Upper lobe of right lung (tissue), 1 donor: ENCODE data around the gene CABLES1. TPM values are rescaled to one million over a fixed set of nuclear protein-coding genes. Genes with fewer than 3 reads are reported as not detected.
A peak's percentile ranks its signal among the peaks of the same experiment; 100 is the strongest.

Experiments
- ATAC-seq: fragments of 200-7000 bp; cut with Tn5 transposase; one replicate; pipeline ENCODE4 v1.9.1; 2020; ENCODE audit warnings: mild to moderate bottlenecking, moderate library complexity
- DNase-seq: peaks from one replicate; pipeline ENCODE4 v3.0.0-alpha.2; 2020
- H3K27ac ChIP-seq: fragments of 200-600 bp; one replicate; pipeline ENCODE4 v1.8.0; 2022
- H3K27me3 ChIP-seq: fragments of 200-600 bp; one replicate; pipeline ENCODE4 v1.8.0; 2022; ENCODE audit warnings: mild to moderate bottlenecking
- H3K36me3 ChIP-seq: fragments of 200-600 bp; one replicate; pipeline ENCODE4 v1.8.0; 2022
- H3K4me1 ChIP-seq: fragments of 200-600 bp; one replicate; pipeline ENCODE4 v1.8.0; 2022
- H3K4me3 ChIP-seq: fragments of 200-600 bp; one replicate; pipeline ENCODE4 v1.8.0; 2022; ENCODE audit warnings: mild to moderate bottlenecking
- H3K9me3 ChIP-seq: fragments of 200-600 bp; one replicate; pipeline ENCODE4 v1.8.0; 2022
- CTCF ChIP-seq: fragments of 200-600 bp; IDR thresholded peaks from one replicate; pipeline ENCODE4 v1.8.0; 2022; ENCODE audit warnings: antibody characterized with exemption
- intact Hi-C: fragments of 100-400 bp; cut with DNase I; formaldehyde crosslinking; loops from one replicate; pipeline ENCODE4 v1.11.0; 2022
- total RNA-seq: library from RNA; stranded (reverse); fragmentation: NEBNext Ultra II Directional; extraction: Animal tissue kit (Norgen Biotek cat#: 25700); gene quantifications from one replicate; pipeline ENCODE4 v1.2.1, GENCODE V29; 2021
- donor health status: DM: no; HTN: yes; CAD: no; lungs with severe emphysema.

The CABLES1 gene
- total RNA-seq, 1 donor from 2014 or later, result 39.5 TPM

- Histone ChIP-seq H3K36me3 (no peaks in the 10 kb centered on the region), H3K27ac (no peak overlapping the region), H3K4me3 (no peak overlapping the region), H3K27me3 (no peaks in the 10 kb centered on the region), H3K4me1 (no peaks in the 10 kb centered on the region), H3K9me3 (no peaks in the 10 kb centered on the region)
- no peak for TF ChIP-seq CTCF
- intact Hi-C loops, result no loop called here
- DNase-seq, result no peak
- peak; percentile 72 for ATAC-seq
Observed at GRCh38 chr18:23170137-23170536, 34.9 kb downstream of the CABLES1 start.

GRCh38 chr18:23171581-23172156 lies 36.4 kb downstream of the CABLES1 start:
- H3K36me3 ChIP-seq, result no peaks in the 10 kb centered on the region
- ATAC-seq, result no peak
- H3K4me1 ChIP-seq, result no peaks in the 10 kb centered on the region
- no peaks in the 10 kb centered on the region for H3K9me3 ChIP-seq
- DNase-seq, result no peak
- H3K27me3 ChIP-seq, result no peaks in the 10 kb centered on the region
- no peak overlapping the region for H3K27ac ChIP-seq
- no peak overlapping the region for H3K4me3 ChIP-seq
- intact Hi-C loops, result no loop called here
- no peak for TF ChIP-seq CTCF

GRCh38 chr18:23172591-23173380 lies 37.5 kb downstream of the CABLES1 start:
- no peak overlapping the region for H3K4me3 ChIP-seq
- ATAC-seq, result no peak
- no peak overlapping the region for H3K27ac ChIP-seq
- DNase-seq, result no peak
- no peaks in the 10 kb centered on the region for H3K9me3 ChIP-seq
- no peaks in the 10 kb centered on the region for H3K36me3 ChIP-seq
- no peak for TF ChIP-seq CTCF
- intact Hi-C loops, result no loop called here
- H3K4me1 ChIP-seq, result peaks cover 2% of the 10 kb centered on the region
- H3K27me3 ChIP-seq, result no peaks in the 10 kb centered on the region

GRCh38 chr18:23173912-23174311 lies 38.6 kb downstream of the CABLES1 start:
- H3K36me3 ChIP-seq, result no peaks in the 10 kb centered on the region
- H3K4me3 ChIP-seq, result no peak overlapping the region
- H3K27me3 ChIP-seq, result no peaks in the 10 kb centered on the region
- H3K9me3 ChIP-seq, result no peaks in the 10 kb centered on the region
- no peak overlapping the region for H3K27ac ChIP-seq
- TF ChIP-seq CTCF, result no peak
- DNase-seq (no peak), ATAC-seq (no peak)
- H3K4me1 ChIP-seq, result peaks cover 9% of the 10 kb centered on the region
- intact Hi-C loops, result no loop called here

- TF ChIP-seq CTCF, result no peak
- peaks cover 17% of the 10 kb centered on the region for H3K4me1 ChIP-seq
- intact Hi-C loops, result no loop called here
- no peaks in the 10 kb centered on the region for H3K9me3 ChIP-seq
- H3K4me3 ChIP-seq, result no peak overlapping the region
- H3K36me3 ChIP-seq, result no peaks in the 10 kb centered on the region
- H3K27me3 ChIP-seq, result no peaks in the 10 kb centered on the region
- no peak overlapping the region for H3K27ac ChIP-seq
- ATAC-seq (no peak), DNase-seq (no peak)
Observed at GRCh38 chr18:23176701-23177432, 41.6 kb downstream of the CABLES1 start.
